CD4-positive, alpha-beta T cell treated with Interleukin-17A for 4 hours (primary cell): ENCODE measurements around the gene CBX2.
"Not testable (repeated sequence)": the region's sequence is repeated elsewhere in the genome, so short reads cannot be mapped to it uniquely, and the experiment has no call there.

Experiments used
- DNase-seq: peaks from one replicate; pipeline ENCODE4 v3.0.0-alpha.2; 2020; ENCODE audit warnings: mixed read lengths

The CBX2 gene

DNA sequence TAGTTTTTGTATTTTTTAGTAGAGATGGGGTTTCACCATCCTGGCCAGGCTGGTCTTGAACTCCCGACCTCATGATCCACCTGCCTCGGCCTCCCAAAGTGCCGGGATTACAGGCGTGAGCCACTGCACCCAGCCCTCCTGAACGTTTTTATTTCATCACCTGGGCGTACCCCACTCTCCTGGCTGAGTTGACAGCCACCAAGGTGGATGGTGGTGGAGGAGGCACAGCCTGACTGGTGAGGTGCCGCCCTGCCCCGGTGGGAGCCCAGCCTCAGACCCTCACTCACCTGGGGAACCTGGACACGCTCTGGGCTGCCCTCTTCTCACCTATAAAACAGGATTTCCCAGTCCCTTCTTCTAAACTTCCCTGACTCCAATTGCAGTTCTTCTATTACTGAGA lies 5.2 kb upstream of the CBX2 start:
- DNase-seq: not testable (repeated sequence)

DNA sequence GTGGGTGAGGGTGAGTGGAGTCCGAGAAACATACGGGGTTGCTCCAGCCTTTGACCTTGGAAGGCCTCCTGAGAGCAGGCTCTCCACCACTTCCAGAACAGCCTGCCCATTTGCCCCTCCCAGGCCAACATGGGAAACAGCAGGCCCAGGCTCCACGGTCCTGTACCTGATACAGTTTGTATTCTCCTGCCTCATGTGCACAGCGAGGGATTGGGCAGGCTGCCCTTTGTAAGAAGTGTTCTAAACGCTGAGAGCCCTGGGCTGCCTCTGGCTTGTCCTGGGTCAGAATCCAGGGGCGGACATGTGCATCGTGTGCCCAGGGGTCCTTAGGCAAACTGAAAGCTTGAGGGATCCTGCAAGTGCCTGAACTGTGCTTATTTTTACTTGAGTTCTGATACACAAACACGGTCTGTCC lies 3.4 kb upstream of the CBX2 start:
- DNase-seq: no peak

DNA sequence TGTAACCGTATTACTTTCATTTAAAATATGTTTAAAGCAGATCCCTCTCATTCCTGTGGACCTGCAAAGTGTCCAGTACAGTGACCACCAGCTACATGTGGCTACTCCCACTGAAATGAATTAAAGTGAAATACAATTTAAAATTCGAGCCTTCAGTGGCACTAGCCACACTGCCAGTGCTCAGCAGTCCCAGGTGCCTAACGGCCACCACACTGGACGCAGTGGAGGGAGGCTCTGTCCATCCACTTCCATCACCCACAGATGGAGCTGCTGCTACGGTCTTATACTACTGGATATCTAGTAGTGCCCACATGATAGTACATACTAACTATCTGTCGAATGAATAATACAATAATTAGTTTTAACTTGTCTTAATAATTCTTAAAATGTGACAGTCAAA lies 2.3 kb upstream of the CBX2 start:
- no peak for DNase-seq

DNA sequence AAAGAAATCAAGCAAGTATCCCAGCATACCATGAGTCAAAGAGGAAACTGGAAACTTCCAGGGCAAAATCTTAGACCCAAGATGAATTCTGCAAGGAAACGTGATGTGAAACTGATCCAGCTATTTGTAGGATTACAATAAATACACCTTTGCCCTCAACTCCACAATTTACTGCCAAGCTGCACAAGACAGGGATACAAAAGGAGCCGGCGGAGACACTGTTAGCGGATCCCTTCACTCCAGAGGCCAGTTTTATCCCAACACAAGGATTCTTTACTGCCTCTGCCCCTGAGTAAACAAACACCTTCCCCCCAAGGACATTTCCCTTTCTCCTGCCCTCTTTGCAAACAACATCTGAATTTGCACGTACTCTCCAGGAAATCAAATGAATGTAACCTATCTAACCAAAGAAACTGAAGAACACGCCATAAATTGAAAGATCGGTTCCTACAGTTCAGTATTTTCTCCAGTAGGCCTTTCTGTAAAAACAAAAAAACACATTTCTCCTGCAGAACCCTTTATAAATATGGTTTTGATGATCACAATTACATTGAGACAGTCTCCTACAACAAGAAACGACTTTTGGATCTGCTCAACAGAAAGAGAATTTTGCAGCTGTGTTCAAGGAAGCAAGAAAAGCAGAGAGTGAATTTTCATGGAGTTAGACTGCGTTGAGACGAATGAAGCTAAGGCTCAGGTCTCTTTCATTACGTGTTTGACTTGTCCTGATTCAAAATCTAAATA lies 1.4 kb upstream of the CBX2 start:
- no peak for DNase-seq

DNA sequence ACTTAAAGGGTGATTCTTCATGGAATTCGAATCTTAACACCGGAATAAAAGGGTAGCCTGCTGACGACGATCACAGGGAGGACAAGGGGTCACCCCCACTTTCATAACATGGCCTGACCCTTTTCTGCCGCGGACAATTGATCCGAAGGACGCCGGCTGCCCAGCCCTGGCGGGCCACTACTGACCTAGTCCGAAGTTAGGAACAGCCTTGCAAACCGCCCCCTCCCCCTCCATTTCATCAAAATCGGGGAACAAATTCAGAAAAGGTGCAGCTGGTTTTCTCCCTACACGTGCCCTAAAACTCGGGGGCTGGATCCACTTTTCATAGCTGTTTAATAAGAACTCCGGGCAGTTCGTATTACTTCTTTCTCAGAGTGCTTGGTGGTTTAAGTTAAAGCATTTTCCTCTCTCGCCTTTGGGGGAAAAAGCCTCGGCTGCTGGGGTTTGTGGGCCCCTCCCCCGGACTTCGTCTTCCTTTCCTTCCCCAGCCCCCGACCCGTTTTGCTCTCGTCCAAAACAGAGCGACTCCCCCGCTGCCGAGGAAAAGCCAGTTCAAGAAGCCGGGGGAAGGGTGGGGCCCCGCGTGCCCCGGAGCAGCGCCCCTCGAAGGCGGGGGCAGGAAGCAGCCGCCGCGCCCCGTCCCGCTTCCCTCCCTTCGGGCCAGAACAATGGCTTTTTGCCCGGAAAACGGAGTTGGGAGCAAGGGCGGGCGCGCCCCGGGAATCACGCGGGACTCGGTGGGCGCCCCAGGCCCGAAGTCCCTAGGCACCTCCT lies 641 bp upstream of the CBX2 start:
- DNase-seq: peak; percentile 46

DNA sequence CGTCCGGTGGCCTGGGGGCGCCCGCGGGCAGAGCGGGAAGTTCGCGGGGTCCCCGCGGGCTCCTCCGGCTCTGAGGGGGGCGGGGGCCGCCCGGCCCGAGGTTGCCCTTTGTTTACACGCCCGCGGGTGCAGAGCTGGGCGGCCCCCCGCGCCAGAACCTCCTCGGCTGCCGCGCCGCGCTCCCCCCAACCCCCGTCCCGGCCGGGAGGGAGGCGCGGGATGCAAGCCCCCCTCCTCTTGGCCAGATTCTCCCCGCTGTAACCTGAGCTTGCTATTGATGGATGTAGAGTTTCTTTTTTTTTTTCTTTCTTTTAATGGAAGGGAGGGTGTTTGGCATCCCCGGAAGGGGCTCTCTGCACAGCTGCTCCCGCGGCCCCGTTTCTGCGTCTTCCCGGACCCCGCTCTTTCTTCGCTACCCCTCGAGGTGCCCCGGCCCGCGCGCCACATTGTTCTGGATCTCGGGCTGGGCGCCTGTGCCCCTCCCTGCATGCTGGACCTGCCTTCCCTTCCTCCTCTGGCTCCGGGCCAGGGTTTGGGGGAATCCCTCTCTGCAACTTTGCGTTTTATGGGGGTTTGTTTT lies 646 bp downstream of the CBX2 start:
- peak; percentile 19 for DNase-seq

DNA sequence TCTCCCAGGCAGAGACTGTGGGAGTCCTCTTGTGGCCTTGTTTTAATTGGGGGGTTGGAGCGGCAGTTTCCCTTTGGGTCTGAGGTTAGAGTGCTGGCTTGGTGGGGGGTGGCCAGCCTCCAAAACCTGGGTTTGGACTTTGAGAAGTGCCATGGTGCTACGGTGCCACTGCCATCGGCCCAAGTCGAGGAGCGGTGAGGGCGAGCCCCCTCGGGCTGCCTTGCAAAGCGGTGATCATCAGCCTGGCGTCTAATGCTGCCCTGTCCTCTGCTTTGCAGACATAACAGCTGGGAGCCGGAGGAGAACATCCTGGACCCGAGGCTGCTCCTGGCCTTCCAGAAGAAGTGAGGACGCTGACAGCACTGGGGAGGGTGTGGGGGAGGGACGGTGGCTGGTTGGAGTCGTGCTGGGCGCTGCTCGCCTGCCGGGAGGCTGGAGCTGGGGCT lies 1.2 kb downstream of the CBX2 start:
- no peak for DNase-seq

DNA sequence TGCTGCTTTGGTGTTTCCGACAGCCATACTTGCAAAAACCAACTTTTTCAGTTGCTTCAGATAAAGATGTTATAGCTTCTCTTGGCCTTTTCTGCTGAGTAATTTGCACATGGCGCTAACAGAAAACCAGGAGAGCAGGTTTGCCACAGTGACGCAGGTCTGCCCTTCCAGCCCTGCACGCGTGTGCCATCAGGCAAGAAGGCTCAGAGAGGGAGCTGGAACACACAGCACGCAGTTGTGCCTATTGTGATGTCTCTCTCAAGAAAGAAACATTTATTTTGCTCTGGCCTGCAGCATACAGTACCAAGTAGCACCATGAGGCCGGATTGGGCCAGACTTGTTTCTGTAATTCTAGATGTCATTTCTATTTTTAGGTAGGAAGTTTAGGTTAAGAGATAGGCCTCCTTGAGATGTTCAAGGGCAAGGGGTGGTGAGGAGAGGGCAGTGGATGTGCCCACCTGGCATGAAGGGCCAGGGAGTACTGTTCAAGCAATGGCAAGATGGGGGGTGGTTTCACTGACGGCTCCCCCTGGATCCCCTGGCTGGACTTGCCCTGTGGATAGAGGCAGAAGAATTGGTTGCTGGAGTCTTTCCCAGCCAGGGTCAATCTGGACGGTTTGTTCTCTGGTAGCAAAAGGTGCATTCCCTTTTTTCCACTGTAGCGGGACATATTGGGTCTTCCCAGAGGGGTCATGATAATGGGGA lies 1.9 kb downstream of the CBX2 start:
- DNase-seq: no peak

DNA sequence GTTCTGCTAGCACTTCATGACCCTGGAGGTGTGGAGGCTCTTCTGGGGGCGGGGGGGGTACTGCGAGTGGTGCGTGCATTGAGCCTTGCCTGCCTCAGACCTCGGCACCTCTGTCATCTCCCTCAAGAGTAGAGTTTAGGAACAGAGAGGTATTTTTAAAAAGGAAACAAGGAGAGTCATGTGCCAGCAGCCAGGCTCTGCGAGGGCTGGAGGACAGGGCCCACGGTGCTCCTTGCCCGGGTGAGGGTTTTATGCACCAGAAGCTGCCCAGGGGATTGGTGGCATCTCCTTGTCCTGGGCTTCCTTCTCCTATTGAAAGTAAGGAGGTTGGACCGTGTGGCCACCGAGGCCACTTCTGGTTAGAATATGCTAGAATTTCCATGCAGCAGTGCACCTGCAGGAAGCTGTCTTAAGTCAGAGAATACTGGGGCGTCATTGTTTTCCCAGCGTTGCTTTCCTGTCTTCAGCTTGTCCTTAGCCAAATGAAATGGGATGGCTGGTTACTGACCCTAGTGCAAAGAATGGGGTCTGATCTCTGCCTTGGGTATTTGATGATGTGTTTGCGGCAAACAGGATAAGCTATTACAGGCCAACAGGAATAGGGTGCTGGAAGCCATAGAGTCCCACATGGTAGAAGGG lies 3.2 kb downstream of the CBX2 start:
- DNase-seq: no peak

DNA sequence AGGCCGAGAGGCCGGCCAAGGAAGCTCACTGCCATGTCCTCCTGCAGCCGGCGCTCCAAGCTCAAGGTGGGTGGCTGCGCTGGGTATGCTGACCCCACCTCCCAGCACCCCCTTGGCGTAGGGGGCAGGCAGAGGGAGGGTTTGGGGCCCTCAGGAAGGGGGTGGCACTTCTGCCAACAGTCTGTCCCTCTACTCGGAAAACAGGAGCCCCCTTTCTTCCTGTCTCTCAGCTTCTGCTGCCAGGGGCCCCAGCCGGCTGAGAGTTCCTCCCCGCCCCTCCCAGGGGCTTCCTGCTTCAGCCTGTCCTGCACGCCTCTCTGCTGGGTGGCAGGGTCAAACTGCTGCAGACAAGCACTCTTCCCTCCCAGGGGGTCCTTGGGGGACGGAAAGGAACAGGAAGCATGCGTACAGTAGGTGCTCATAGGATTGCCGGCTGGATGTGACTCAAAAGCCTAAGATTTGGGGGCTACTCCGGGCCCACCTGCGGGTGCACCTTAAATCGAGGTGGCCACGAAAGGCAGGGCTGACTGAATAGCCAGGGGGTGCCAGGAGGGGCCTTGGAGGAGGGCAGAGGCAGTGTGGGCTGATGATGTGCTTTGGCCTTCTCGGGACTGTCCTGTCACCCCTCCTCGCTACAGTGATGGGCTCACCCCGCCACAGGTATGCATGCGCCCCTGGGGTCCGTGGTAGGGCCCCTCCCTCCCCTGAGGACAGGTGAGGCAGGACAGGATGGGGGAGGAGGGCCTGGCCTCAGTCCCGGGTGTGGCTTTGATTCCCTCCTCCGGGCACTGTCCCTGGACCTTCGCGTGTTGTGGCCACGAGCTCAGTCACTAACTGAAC lies 4.0 kb downstream of the CBX2 start:
- DNase-seq: no peak

DNA sequence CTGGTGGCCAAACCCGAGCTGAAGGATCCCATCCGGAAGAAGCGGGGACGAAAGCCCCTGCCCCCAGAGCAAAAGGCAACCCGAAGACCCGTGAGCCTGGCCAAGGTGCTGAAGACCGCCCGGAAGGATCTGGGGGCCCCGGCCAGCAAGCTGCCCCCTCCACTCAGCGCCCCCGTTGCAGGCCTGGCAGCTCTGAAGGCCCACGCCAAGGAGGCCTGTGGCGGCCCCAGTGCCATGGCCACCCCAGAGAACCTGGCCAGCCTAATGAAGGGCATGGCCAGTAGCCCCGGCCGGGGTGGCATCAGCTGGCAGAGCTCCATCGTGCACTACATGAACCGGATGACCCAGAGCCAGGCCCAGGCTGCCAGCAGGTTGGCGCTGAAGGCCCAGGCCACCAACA lies 5.9 kb downstream of the CBX2 start:
- no peak for DNase-seq

DNA sequence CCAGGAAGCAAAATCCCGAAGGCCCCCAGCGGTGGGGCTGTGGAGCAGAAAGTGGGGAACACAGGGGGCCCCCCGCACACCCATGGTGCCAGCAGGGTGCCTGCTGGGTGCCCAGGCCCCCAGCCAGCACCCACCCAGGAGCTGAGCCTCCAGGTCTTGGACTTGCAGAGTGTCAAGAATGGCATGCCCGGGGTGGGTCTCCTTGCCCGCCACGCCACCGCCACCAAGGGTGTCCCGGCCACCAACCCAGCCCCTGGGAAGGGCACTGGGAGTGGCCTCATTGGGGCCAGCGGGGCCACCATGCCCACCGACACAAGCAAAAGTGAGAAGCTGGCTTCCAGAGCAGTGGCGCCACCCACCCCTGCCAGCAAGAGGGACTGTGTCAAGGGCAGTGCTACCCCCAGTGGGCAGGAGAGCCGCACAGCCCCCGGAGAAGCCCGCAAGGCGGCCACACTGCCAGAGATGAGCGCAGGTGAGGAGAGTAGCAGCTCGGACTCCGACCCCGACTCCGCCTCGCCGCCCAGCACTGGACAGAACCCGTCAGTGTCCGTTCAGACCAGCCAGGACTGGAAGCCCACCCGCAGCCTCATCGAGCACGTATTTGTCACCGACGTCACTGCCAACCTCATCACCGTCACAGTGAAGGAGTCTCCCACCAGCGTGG lies 6.5 kb downstream of the CBX2 start:
- no peak for DNase-seq

DNA sequence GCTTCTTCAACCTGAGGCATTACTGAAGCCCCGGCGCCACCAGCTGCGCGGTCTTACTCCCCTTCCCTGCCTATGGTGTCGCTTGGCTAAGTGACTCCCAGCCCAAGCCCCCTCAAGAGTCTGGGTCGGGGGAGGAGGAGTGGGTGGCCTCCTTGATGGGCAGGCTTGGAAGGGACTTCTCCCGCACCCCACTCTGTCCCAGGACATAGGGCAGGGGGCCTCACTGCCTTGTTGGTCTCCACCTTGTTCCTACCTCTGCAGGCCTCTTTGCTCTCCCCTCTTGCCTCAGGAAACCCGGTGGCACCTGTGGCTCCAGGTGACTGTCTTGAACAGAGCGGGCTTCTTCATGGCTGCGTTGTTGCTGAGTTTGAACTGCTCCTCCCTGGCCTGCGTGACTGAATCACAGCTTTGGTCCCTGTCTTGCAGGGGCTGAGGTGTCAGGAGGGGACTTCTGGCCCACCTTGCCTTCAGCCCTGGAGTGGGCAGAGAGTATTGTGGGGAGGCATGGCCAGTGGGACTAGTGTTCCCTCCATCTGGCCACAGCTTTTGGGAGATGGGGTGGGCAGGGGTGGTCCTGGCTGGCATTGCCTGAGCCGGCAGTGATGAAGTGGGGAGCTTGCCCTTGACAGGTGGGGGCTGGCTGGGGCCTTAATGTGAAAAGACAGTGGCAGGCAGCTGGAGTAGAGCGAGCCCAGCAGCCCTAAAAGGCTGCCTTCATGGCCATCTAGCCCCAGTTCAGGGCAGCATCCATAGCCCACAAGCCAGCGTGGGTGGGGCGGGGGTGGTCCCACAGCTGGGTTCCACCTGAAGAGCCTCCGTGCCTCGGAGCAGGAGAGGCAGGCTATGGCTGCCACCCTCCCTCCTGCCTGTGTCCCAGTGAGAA lies 7.3 kb downstream of the CBX2 start:
- no peak for DNase-seq

DNA sequence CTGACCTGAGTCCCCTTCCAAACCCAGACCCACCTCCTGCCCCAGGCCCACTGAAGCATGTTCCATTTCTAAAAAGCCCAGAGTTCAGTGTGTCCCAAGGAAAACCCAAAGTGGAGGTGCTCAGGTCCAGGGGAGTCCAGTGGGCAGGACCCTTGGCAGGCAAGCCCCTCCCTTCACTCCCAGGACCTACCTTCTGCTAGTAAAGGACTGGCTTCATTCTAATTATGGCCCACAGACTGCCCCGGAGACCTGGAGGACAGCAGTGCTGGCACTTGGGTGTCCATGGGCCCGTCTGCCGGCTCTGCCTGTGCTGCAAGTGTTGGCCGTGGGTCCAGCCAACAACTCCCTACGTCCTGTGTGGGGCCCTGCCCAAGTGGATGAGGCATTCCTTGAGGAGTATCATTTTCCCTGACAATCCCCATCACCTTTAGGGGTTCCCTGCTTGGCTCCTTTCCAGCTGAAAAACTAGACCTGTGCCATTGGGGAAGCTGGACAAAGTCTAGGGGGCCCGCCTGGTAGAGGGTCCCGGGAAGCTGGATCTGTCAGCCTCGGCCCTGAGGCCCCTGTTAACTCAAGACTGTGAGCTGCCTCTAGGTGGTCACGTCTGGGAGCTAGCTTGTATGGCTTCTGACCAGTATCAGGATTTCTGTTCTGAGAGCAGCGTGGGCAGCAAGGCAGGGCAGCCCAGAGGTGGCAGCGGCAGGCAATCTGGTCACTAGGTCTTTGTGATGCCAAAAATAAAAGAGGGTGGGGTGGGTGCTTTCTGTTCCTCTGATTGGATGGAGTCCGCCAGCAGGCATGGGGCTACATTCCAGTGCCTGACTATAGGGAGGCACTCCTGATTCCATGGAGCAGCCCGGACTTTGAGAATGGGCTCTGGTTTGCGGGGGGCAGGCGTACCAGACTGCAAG lies 8.2 kb downstream of the CBX2 start:
- no peak for DNase-seq

DNA sequence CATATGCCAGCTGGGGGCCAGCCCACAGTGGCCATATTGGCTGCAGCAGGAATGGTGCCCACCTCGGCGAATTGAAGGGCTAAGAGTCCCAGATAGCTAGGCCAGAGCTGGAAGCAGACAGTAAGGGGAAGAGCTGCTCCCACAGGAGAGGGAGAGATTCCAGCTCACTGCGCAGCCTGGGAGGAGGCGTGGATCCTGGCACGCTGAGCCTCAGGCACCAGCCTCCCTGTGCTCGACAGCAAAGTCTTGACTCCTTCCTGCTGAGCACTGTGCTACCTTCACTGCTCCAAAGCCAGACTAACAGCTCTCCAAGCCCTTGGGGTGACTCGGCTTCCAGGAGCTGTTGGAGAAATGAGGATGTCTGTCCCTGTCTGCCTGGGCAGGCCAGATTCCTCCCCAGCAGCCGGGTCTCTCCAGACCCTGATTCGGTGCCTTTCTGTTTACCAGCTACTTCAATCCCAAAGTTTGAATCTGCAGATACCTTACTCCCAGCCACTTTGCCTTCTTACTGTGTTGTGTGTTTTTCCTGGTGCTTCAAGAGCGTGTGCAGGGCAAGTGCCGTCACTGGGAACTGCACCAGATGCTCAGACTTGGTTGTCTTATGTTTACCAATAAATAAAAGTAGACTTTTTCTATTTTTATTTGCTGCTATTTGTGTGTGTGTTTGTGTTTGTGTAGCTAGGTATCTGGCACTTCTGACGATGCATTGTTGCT lies 9.1 kb downstream of the CBX2 start:
- DNase-seq: no peak

DNA sequence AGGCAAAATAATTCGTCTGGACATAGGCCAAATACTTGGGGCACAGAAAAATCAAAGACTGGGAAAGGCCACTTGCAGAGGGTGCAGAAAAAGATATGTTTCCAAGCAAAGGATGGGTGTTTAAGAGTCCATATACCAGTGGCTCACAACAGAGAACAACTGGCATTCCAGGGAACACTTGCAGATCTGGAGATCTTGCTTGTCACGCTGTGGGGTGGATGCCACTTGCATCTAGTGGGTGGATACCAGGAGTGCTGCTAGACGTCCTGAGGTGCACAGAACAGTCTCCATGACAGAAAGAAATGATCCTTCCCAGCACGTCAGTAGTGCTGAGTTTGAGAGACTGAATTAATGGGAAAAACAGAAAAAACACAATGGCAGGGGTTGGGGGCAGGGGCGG lies 10.5 kb downstream of the CBX2 start:
- DNase-seq: no peak

DNA sequence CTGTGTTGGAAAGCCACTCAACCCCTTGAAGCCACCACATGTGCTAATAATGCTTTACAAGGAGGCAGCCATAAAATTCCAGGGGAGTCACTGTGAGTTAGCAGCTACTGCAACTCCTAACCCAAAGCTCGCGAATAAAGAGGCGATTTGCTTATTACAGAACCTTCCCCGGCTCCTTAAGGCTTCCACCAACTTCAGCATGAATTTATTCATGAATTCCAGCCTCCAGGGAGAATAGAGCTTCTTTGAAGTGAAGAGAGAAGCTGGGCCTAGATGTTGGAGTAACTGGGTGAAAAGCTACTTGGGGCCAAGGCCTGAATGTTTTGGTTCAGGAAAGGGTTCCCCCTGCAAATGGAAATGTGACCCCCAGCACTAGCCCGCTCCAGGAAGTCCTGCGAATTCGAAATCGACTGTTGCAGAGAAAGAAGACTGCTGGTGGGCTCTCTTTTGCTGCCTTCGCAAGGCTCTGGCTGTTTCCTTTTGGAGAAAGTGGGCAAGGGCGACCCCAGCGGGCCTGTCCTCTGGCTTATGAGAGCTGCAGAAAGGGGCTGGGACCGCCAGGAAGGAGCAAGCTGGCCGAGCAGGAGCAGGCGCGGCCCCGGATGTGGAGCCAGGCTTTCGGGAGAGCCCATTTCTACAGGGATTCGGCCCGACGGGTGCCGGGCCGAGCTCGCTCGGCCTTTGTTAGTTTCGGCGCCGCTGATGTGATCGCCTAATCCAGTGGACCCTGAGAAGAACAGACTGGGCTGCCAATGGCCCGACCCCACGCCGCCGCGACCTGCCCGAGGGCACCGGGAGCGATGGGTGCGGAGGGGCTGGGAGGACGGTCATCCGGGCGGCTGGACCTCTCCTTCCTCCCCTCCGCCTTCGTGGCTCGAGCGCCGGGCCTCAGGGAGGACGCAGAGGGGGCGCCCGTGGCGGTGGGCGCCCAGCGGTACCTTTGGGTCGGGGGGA lies 11.3 kb downstream of the CBX2 start:
- DNase-seq: no peak
